Uterus (tissue), 2 donors: ENCODE measurements around the gene GALNT2.

Source experiments
- CTCF ChIP-seq, 4 experiments: fragments of 200-600 bp in 2 of 4; fragments of 450-650 bp in 2 of 4; sonication (generic) in 2 of 4; IDR thresholded peaks; one replicate each; pipeline ENCODE4 v1.5.1; 2016 to 2019; ENCODE audit warnings: antibody characterized with exemption in 4 of 4, mild to moderate bottlenecking in 2 of 4, moderate library complexity in 1 of 4
- POLR2A ChIP-seq, 2 donors: fragments of 450-650 bp; IDR thresholded peaks; one replicate each; pipeline ENCODE4 v1.6.1; 2016; ENCODE audit warnings: antibody characterized with exemption in 2 of 2, mild to moderate bottlenecking in 1 of 2, moderate library complexity in 1 of 2

GRCh38 chr1:230109895-230110667 is 43.0 kb downstream of the GALNT2 start:
- no peak for TF ChIP-seq POLR2A (IDR thresholded peaks at IDR 0.05)
- TF ChIP-seq CTCF (IDR thresholded peaks at IDR 0.05): no peak
